ENCODE data around the gene GRAMD1C. TPM values are rescaled to one million over a fixed set of nuclear protein-coding genes. Genes with fewer than 3 reads are reported as not detected.

Gene GRAMD1C
- total RNA-seq, 2 experiments from 2014 or later: 4.1 to 6.4 TPM

- Histone ChIP-seq H3K36me3 (ENCODE audit: insufficient read depth, low read length) (no peaks in the 10 kb centered on the region), H3K4me2 (ENCODE audit: low read length) (no peak overlapping the region), H2AFZ (ENCODE audit: low read length) (no peak overlapping the region), H3K9me2 (ENCODE audit: insufficient read depth, low read length) (no peaks in the 10 kb centered on the region), H3K27ac (ENCODE audit: low read depth, low read length, poor library complexity, severe bottlenecking) (no peak overlapping the region), H3K4me1 (ENCODE audit: insufficient read depth, low read length, poor library complexity, severe bottlenecking) (no peaks in the 10 kb centered on the region), H3K4me3 (ENCODE audit: low read depth, low read length, poor library complexity, severe bottlenecking) (no peak overlapping the region), H3K9me3 (ENCODE audit: low read length) (no peaks in the 10 kb centered on the region), H3K79me2 (ENCODE audit: insufficient read depth, low read depth, low read length) (no peaks in the 10 kb centered on the region), H4K20me1 (ENCODE audit: insufficient read depth, low read length) (no peaks in the 10 kb centered on the region)
- ChIA-PET CTCF (ENCODE audit: unreplicated experiment) (no interaction called here), POLR2A (no interaction called here)
- intact Hi-C loops (cut with micrococcal nuclease; ENCODE audit: unreplicated experiment): no loop called here
- BruUV-seq (replicated peaks): no TSS peak
- DNase-seq (ENCODE audit: low spot score): no peak
- TF ChIP-seq CTCF (conservative IDR thresholded peaks at IDR 0.05; ENCODE audit: low read length): no peak
- TF ChIP-seq EZH2phosphoT487 (IDR thresholded peaks at IDR 0.05; ENCODE audit: borderline replicate concordance, low read depth, low read length): no peak
These were observed 13.9 kb downstream of the GRAMD1C start for GRCh38 chr3:113852506-113852905.

- ChIA-PET CTCF (ENCODE audit: unreplicated experiment) (no interaction called here), POLR2A (no interaction called here)
- no peaks in the 10 kb centered on the region for H3K9me2 ChIP-seq (ENCODE audit: insufficient read depth, low read length)
- no peaks in the 10 kb centered on the region for H3K4me1 ChIP-seq (ENCODE audit: insufficient read depth, low read length, poor library complexity, severe bottlenecking)
- intact Hi-C loops (cut with micrococcal nuclease; ENCODE audit: unreplicated experiment): no loop called here
- no peak overlapping the region for H2AFZ ChIP-seq (ENCODE audit: low read length)
- BruUV-seq (replicated peaks): no TSS peak
- no peak overlapping the region for H3K4me3 ChIP-seq (ENCODE audit: low read depth, low read length, poor library complexity, severe bottlenecking)
- TF ChIP-seq CTCF (conservative IDR thresholded peaks at IDR 0.05; ENCODE audit: low read length): no peak
- TF ChIP-seq EZH2phosphoT487 (IDR thresholded peaks at IDR 0.05; ENCODE audit: borderline replicate concordance, low read depth, low read length): no peak
- no peak for DNase-seq (ENCODE audit: low spot score)
- H3K79me2 ChIP-seq (ENCODE audit: insufficient read depth, low read depth, low read length): no peaks in the 10 kb centered on the region
- no peaks in the 10 kb centered on the region for H3K36me3 ChIP-seq (ENCODE audit: insufficient read depth, low read length)
- H3K27ac ChIP-seq (ENCODE audit: low read depth, low read length, poor library complexity, severe bottlenecking): no peak overlapping the region
- H4K20me1 ChIP-seq (ENCODE audit: insufficient read depth, low read length): no peaks in the 10 kb centered on the region
- no peak overlapping the region for H3K4me2 ChIP-seq (ENCODE audit: low read length)
- H3K9me3 ChIP-seq (ENCODE audit: low read length): no peaks in the 10 kb centered on the region
These were observed 28.9 kb downstream of the GRAMD1C start for GRCh38 chr3:113867506-113867905.

GRCh38 chr3:113873293-113873692, 34.7 kb downstream of the GRAMD1C start:
- no TSS peak for BruUV-seq (replicated peaks)
- Histone ChIP-seq H3K4me1 (ENCODE audit: insufficient read depth, low read length, poor library complexity, severe bottlenecking) (no peaks in the 10 kb centered on the region), H3K79me2 (ENCODE audit: insufficient read depth, low read depth, low read length) (no peaks in the 10 kb centered on the region), H3K36me3 (ENCODE audit: insufficient read depth, low read length) (no peaks in the 10 kb centered on the region), H4K20me1 (ENCODE audit: insufficient read depth, low read length) (no peaks in the 10 kb centered on the region), H3K9me2 (ENCODE audit: insufficient read depth, low read length) (no peaks in the 10 kb centered on the region), H3K27ac (ENCODE audit: low read depth, low read length, poor library complexity, severe bottlenecking) (no peak overlapping the region), H3K9me3 (ENCODE audit: low read length) (no peaks in the 10 kb centered on the region), H2AFZ (ENCODE audit: low read length) (no peak overlapping the region), H3K4me2 (ENCODE audit: low read length) (no peak overlapping the region), H3K4me3 (ENCODE audit: low read depth, low read length, poor library complexity, severe bottlenecking) (no peak overlapping the region)
- ChIA-PET CTCF (ENCODE audit: unreplicated experiment) (no interaction called here), POLR2A (no interaction called here)
- intact Hi-C loops (cut with micrococcal nuclease; ENCODE audit: unreplicated experiment): no loop called here
- no peak for DNase-seq (ENCODE audit: low spot score)
- no peak for TF ChIP-seq EZH2phosphoT487 (IDR thresholded peaks at IDR 0.05; ENCODE audit: borderline replicate concordance, low read depth, low read length)
- no peak for TF ChIP-seq CTCF (conservative IDR thresholded peaks at IDR 0.05; ENCODE audit: low read length)

Data from OCI-LY7 (cell line).